ENCODE data around the gene DUS4L. TPM values are rescaled to one million over a fixed set of nuclear protein-coding genes. Genes with fewer than 3 reads are reported as not detected.

Gene DUS4L
- total and polyA plus RNA-seq, 7 experiments from 2014 or later, result 7.5 to 14.1 (median 10.4) TPM

- Mint-ChIP-seq H3K27ac (peak overlapping the region in 3 of 9 donors; percentile 1 to 67 (median 4)), H3K36me3 (peaks cover 0 to 20% (median 13%) of the 10 kb centered on the region in 5 donors), H3K4me3 (peak overlapping the region in 6 of 10 donors; percentile 1 to 33 (median 13)), H3K27me3 (no peaks in the 10 kb centered on the region), H3K4me1 (peaks cover 6 to 35% (median 25%) of the 10 kb centered on the region in 7 donors), H3K9me3 (no peaks in the 10 kb centered on the region)
- no peaks in the 10 kb centered on the region for H3K36me3 ChIP-seq (ENCODE audit: control insufficient read depth in 2 of 3, insufficient read depth in 3 of 3, low read length in 3 of 3)
- no peaks in the 10 kb centered on the region for H3K27me3 ChIP-seq (ENCODE audit: control insufficient read depth in 2 of 2, insufficient read depth in 2 of 2, low read length in 2 of 2)
- H3K9me3 ChIP-seq (ENCODE audit: control insufficient read depth in 2 of 3, low read length in 3 of 3), result no peaks in the 10 kb centered on the region
- ATAC-seq, result no peak
- POLR2A ChIA-PET, result interaction anchor here (0.8 kb wide), 1 partner anchor 20 kb away, joined by 8 read pairs; the partner anchor contains the start of gene COG5
- DNase-seq, result no peak
- H3K4me3 ChIP-seq (ENCODE audit: low read length), result no peak overlapping the region
- peaks cover 4 to 8% of the 10 kb centered on the region in 2 donors for H3K4me1 ChIP-seq (ENCODE audit: control insufficient read depth in 2 of 2, insufficient read depth in 2 of 2, low read length in 2 of 2)
- peak overlapping the region; percentile 13 for H3K27ac ChIP-seq (ENCODE audit: low read depth, low read length)
- intact Hi-C loops (cut with micrococcal nuclease), result loop anchor here in 1 of 2 donors (2.0 kb wide), 1 partner anchor 14 kb away; no protein-coding TSS in a partner anchor
- CTCF ChIA-PET, result no interaction called here
Measured at GRCh38 chr7:107582875-107583274, 19.1 kb downstream of the DUS4L start.

GRCh38 chr7:107584716-107585115 is 20.9 kb downstream of the DUS4L start:
- ChIA-PET CTCF (interaction anchor here (0.6 kb wide), 1 partner anchor 76 kb away, joined by 4 read pairs; no protein-coding TSS in a partner anchor), POLR2A (interaction anchor here (1.0 to 1.1 kb wide), 2 partner anchors 11 kb away, joined by 3 read pairs; no protein-coding TSS in a partner anchor)
- ATAC-seq, result no peak
- no peak for DNase-seq
- H3K27ac ChIP-seq (ENCODE audit: low read depth, low read length), result no peak overlapping the region
- no peak overlapping the region for H3K27ac Mint-ChIP-seq
- H3K9me3 Mint-ChIP-seq, result no peaks in the 10 kb centered on the region
- H3K4me3 Mint-ChIP-seq, result no peak overlapping the region
- H3K9me3 ChIP-seq (ENCODE audit: control insufficient read depth in 2 of 3, low read length in 3 of 3), result no peaks in the 10 kb centered on the region
- intact Hi-C loops (cut with micrococcal nuclease), result no loop called here
- no peaks in the 10 kb centered on the region for H3K27me3 Mint-ChIP-seq
- no peaks in the 10 kb centered on the region for H3K36me3 ChIP-seq (ENCODE audit: control insufficient read depth in 2 of 3, insufficient read depth in 3 of 3, low read length in 3 of 3)
- peaks cover 4 to 8% of the 10 kb centered on the region in 2 donors for H3K4me1 ChIP-seq (ENCODE audit: control insufficient read depth in 2 of 2, insufficient read depth in 2 of 2, low read length in 2 of 2)
- H3K36me3 Mint-ChIP-seq, result peaks cover 3 to 22% (median 15%) of the 10 kb centered on the region in 5 donors
- peaks cover 6 to 31% (median 19%) of the 10 kb centered on the region in 7 donors for H3K4me1 Mint-ChIP-seq
- H3K4me3 ChIP-seq (ENCODE audit: low read length), result no peak overlapping the region
- H3K27me3 ChIP-seq (ENCODE audit: control insufficient read depth in 2 of 2, insufficient read depth in 2 of 2, low read length in 2 of 2), result no peaks in the 10 kb centered on the region

GRCh38 chr7:107588529-107589130 is 24.9 kb downstream of the DUS4L start:
- H3K27me3 Mint-ChIP-seq, result no peaks in the 10 kb centered on the region
- H3K36me3 Mint-ChIP-seq, result peaks cover 3 to 27% (median 15%) of the 10 kb centered on the region in 5 donors
- no peaks in the 10 kb centered on the region for H3K9me3 Mint-ChIP-seq
- no peak overlapping the region for H3K4me3 Mint-ChIP-seq
- no peak overlapping the region for H3K27ac Mint-ChIP-seq
- intact Hi-C loops (cut with micrococcal nuclease), result no loop called here
- H3K4me1 Mint-ChIP-seq, result peaks cover 0 to 5% (median 0%) of the 10 kb centered on the region in 7 donors
- Histone ChIP-seq H3K36me3 (ENCODE audit: control insufficient read depth in 2 of 3, insufficient read depth in 3 of 3, low read length in 3 of 3) (no peaks in the 10 kb centered on the region), H3K27ac (ENCODE audit: low read depth, low read length) (no peak overlapping the region), H3K4me1 (ENCODE audit: control insufficient read depth in 2 of 2, insufficient read depth in 2 of 2, low read length in 2 of 2) (no peaks in the 10 kb centered on the region), H3K9me3 (ENCODE audit: control insufficient read depth in 2 of 3, low read length in 3 of 3) (no peaks in the 10 kb centered on the region), H3K27me3 (ENCODE audit: control insufficient read depth in 2 of 2, insufficient read depth in 2 of 2, low read length in 2 of 2) (no peaks in the 10 kb centered on the region), H3K4me3 (ENCODE audit: low read length) (no peak overlapping the region)
- POLR2A ChIA-PET, result no interaction called here
- no peak for DNase-seq
- CTCF ChIA-PET, result no interaction called here
- ATAC-seq, result no peak

- no peak overlapping the region for H3K27ac ChIP-seq (ENCODE audit: low read depth, low read length)
- no peaks in the 10 kb centered on the region for H3K27me3 ChIP-seq (ENCODE audit: control insufficient read depth in 2 of 2, insufficient read depth in 2 of 2, low read length in 2 of 2)
- Mint-ChIP-seq H3K4me3 (no peak overlapping the region), H3K27me3 (no peaks in the 10 kb centered on the region), H3K9me3 (no peaks in the 10 kb centered on the region), H3K4me1 (peaks cover 0 to 3% (median 0%) of the 10 kb centered on the region in 7 donors), H3K27ac (no peak overlapping the region), H3K36me3 (peaks cover 3 to 25% (median 8%) of the 10 kb centered on the region in 5 donors)
- intact Hi-C loops (cut with micrococcal nuclease), result no loop called here
- no peak for DNase-seq
- ATAC-seq, result no peak
- no peak overlapping the region for H3K4me3 ChIP-seq (ENCODE audit: low read length)
- H3K4me1 ChIP-seq (ENCODE audit: control insufficient read depth in 2 of 2, insufficient read depth in 2 of 2, low read length in 2 of 2), result no peaks in the 10 kb centered on the region
- peaks cover 0 to 6% (median 0%) of the 10 kb centered on the region in 3 experiments for H3K36me3 ChIP-seq (ENCODE audit: control insufficient read depth in 2 of 3, insufficient read depth in 3 of 3, low read length in 3 of 3)
- CTCF ChIA-PET, result no interaction called here
- POLR2A ChIA-PET, result no interaction called here
- H3K9me3 ChIP-seq (ENCODE audit: control insufficient read depth in 2 of 3, low read length in 3 of 3), result no peaks in the 10 kb centered on the region
Measured at GRCh38 chr7:107591421-107591820, 27.6 kb downstream of the DUS4L start.

- DNase-seq (no peak), ATAC-seq (no peak)
- Mint-ChIP-seq H3K9me3 (no peaks in the 10 kb centered on the region), H3K4me3 (no peak overlapping the region), H3K4me1 (peaks cover 0 to 3% (median 0%) of the 10 kb centered on the region in 7 donors), H3K27me3 (no peaks in the 10 kb centered on the region), H3K27ac (no peak overlapping the region), H3K36me3 (peaks cover 3 to 28% (median 8%) of the 10 kb centered on the region in 5 donors)
- intact Hi-C loops (cut with micrococcal nuclease), result no loop called here
- no peaks in the 10 kb centered on the region for H3K4me1 ChIP-seq (ENCODE audit: control insufficient read depth in 2 of 2, insufficient read depth in 2 of 2, low read length in 2 of 2)
- ChIA-PET POLR2A (no interaction called here), CTCF (no interaction called here)
- H3K36me3 ChIP-seq (ENCODE audit: control insufficient read depth in 2 of 3, insufficient read depth in 3 of 3, low read length in 3 of 3), result peaks cover 0 to 6% (median 0%) of the 10 kb centered on the region in 3 experiments
- H3K27me3 ChIP-seq (ENCODE audit: control insufficient read depth in 2 of 2, insufficient read depth in 2 of 2, low read length in 2 of 2), result no peaks in the 10 kb centered on the region
- H3K4me3 ChIP-seq (ENCODE audit: low read length), result no peak overlapping the region
- no peak overlapping the region for H3K27ac ChIP-seq (ENCODE audit: low read depth, low read length)
- no peaks in the 10 kb centered on the region for H3K9me3 ChIP-seq (ENCODE audit: control insufficient read depth in 2 of 3, low read length in 3 of 3)
Measured at GRCh38 chr7:107592361-107593024, 28.7 kb downstream of the DUS4L start.

GRCh38 chr7:107593025-107593410 is 29.2 kb downstream of the DUS4L start:
- CTCF ChIA-PET, result no interaction called here

More at GRCh38 chr7:107593025-107593410, 29.2 kb downstream of the DUS4L start:
- no peaks in the 10 kb centered on the region for H3K27me3 Mint-ChIP-seq
- no peaks in the 10 kb centered on the region for H3K9me3 ChIP-seq (ENCODE audit: control insufficient read depth in 2 of 3, low read length in 3 of 3)
- H3K4me1 ChIP-seq (ENCODE audit: control insufficient read depth in 2 of 2, insufficient read depth in 2 of 2, low read length in 2 of 2), result no peaks in the 10 kb centered on the region
- H3K4me3 Mint-ChIP-seq, result no peak overlapping the region
- no peaks in the 10 kb centered on the region for H3K9me3 Mint-ChIP-seq
- no peak for ATAC-seq
- H3K4me1 Mint-ChIP-seq, result peaks cover 0 to 3% (median 0%) of the 10 kb centered on the region in 7 donors
- no peak overlapping the region for H3K27ac Mint-ChIP-seq
- peaks cover 3 to 28% (median 8%) of the 10 kb centered on the region in 5 donors for H3K36me3 Mint-ChIP-seq
- intact Hi-C loops (cut with micrococcal nuclease), result no loop called here
- POLR2A ChIA-PET, result no interaction called here
- DNase-seq, result no peak
- H3K4me3 ChIP-seq (ENCODE audit: low read length), result no peak overlapping the region
- H3K27ac ChIP-seq (ENCODE audit: low read depth, low read length), result no peak overlapping the region
- H3K36me3 ChIP-seq (ENCODE audit: control insufficient read depth in 2 of 3, insufficient read depth in 3 of 3, low read length in 3 of 3), result peaks cover 0 to 6% (median 0%) of the 10 kb centered on the region in 3 experiments
- no peaks in the 10 kb centered on the region for H3K27me3 ChIP-seq (ENCODE audit: control insufficient read depth in 2 of 2, insufficient read depth in 2 of 2, low read length in 2 of 2)

Measured in naive thymus-derived CD4-positive, alpha-beta T cell (primary cell).